Trophoblast cell (in vitro differentiated cells and primary cell): Measurements from ENCODE around the gene TSPOAP1.

Experiments used
- DNase-seq, 2 donors: peaks; one replicate each; pipeline ENCODE4 v3.0.0-alpha.2; 2016
- H2AFZ ChIP-seq: 2 replicates; pipeline ENCODE4 v1.6.1; 2013; ENCODE audit warnings: low read length, moderate library complexity, mild to moderate bottlenecking; ENCODE audit not compliant: insufficient read depth, poor library complexity
- H2AK5ac ChIP-seq: 2 replicates; pipeline ENCODE4 v1.6.1; 2013; ENCODE audit warnings: mild to moderate bottlenecking, low read length
- H2BK120ac ChIP-seq: 2 replicates; pipeline ENCODE4 v1.6.1; 2013; ENCODE audit warnings: low read length, mild to moderate bottlenecking, moderate library complexity; ENCODE audit not compliant: insufficient read depth, poor library complexity
- H2BK12ac ChIP-seq: 2 replicates; pipeline ENCODE4 v1.6.1; 2013; ENCODE audit warnings: mild to moderate bottlenecking, low read length, moderate library complexity
- H2BK5ac ChIP-seq: 2 replicates; pipeline ENCODE4 v1.6.1; 2013; ENCODE audit warnings: low read length, low read depth, moderate library complexity, mild to moderate bottlenecking; ENCODE audit not compliant: poor library complexity
- H3K14ac ChIP-seq: 2 replicates; pipeline ENCODE4 v1.6.1; 2013; ENCODE audit warnings: mild to moderate bottlenecking, low read length
- H3K18ac ChIP-seq: 2 replicates; pipeline ENCODE4 v1.6.1; 2013; ENCODE audit warnings: mild to moderate bottlenecking, low read length
- H3K23ac ChIP-seq: 2 replicates; pipeline ENCODE4 v1.6.1; 2013; ENCODE audit warnings: low read length
- H3K27ac ChIP-seq: 2 replicates; pipeline ENCODE4 v1.5.1; 2013; ENCODE audit warnings: low read depth, mild to moderate bottlenecking, inconsistent platforms, low read length, moderate library complexity
- H3K27me3 ChIP-seq: 2 replicates; pipeline ENCODE4 v1.6.1; 2013; ENCODE audit warnings: inconsistent platforms, mild to moderate bottlenecking, low read length, moderate library complexity; ENCODE audit not compliant: insufficient read depth
- H3K36me3 ChIP-seq, 2 experiments: 1 replicate in 1 of 2; 2 replicates in 1 of 2; pipeline ENCODE4 v1.6.1; 2013; ENCODE audit warnings: low read length in 2 of 2, mild to moderate bottlenecking in 2 of 2, moderate library complexity in 1 of 2; ENCODE audit not compliant: insufficient read depth in 2 of 2, control insufficient read depth in 1 of 2
- H3K4ac ChIP-seq: 2 replicates; pipeline ENCODE4 v1.6.1; 2013; ENCODE audit warnings: low read depth, mild to moderate bottlenecking, low read length, moderate library complexity
- H3K4me1 ChIP-seq, 2 experiments: 1 replicate in 1 of 2; 2 replicates in 1 of 2; pipeline ENCODE4 v1.6.1; 2013; ENCODE audit warnings: low read length in 2 of 2, mild to moderate bottlenecking in 2 of 2, moderate library complexity in 1 of 2; ENCODE audit not compliant: insufficient read depth in 2 of 2, control insufficient read depth in 1 of 2
- H3K4me2 ChIP-seq: 2 replicates; pipeline ENCODE4 v1.6.1; 2013; ENCODE audit warnings: inconsistent platforms, mild to moderate bottlenecking, low read length, moderate library complexity
- H3K4me3 ChIP-seq: 2 replicates; pipeline ENCODE4 v1.5.1; 2013; ENCODE audit warnings: mild to moderate bottlenecking, low read depth, low read length, inconsistent platforms
- H3K79me1 ChIP-seq: one replicate; pipeline ENCODE4 v1.6.1; 2013; ENCODE audit warnings: low read length
- H3K79me2 ChIP-seq: 2 replicates; pipeline ENCODE4 v1.6.1; 2013; ENCODE audit warnings: low read length, mild to moderate bottlenecking; ENCODE audit not compliant: control insufficient read depth, insufficient read depth, poor library complexity
- H3K9ac ChIP-seq: 2 replicates; pipeline ENCODE4 v1.6.1; 2013; ENCODE audit warnings: mild to moderate bottlenecking, low read length
- H3K9me3 ChIP-seq: 2 replicates; pipeline ENCODE4 v1.6.1; 2013; ENCODE audit warnings: low read depth, mild to moderate bottlenecking, control low read depth, inconsistent platforms, low read length; ENCODE audit not compliant: insufficient read depth
- H4K12ac ChIP-seq: 2 replicates; pipeline ENCODE4 v1.6.1; 2013; ENCODE audit warnings: low read depth, mild to moderate bottlenecking, low read length, moderate library complexity
- H4K8ac ChIP-seq: 2 replicates; pipeline ENCODE4 v1.6.1; 2013; ENCODE audit warnings: low read depth, mild to moderate bottlenecking, low read length, moderate library complexity
- H4K91ac ChIP-seq: one replicate; pipeline ENCODE4 v1.6.1; 2013; ENCODE audit warnings: low read depth, mild to moderate bottlenecking, low read length, moderate library complexity
- WGBS: extraction: QIAGEN DNeasy Blood & Tissue Kit; methylation state at CpG from one replicate; pipeline ENCODE4 v1.1.7; 2013; ENCODE audit warnings: missing lambda C conversion rate; ENCODE audit not compliant: insufficient read length, insufficient coverage; ENCODE audit errors: extremely low coverage; 5-methylcytosine and 5-hydroxymethylcytosine counted together

The TSPOAP1 gene

GRCh38 chr17:58285422-58285810 is 43.2 kb downstream of the TSPOAP1 start:
- H2AK5ac ChIP-seq, result no peak overlapping the region
- H3K4me2 ChIP-seq, result no peak overlapping the region
- peaks cover 0 to 2% of the 10 kb centered on the region in 2 experiments for H3K4me1 ChIP-seq
- H4K12ac ChIP-seq, result no peak overlapping the region
- no peak overlapping the region for H3K9ac ChIP-seq
- no peak overlapping the region for H2BK5ac ChIP-seq
- no peak overlapping the region for H2BK12ac ChIP-seq
- H3K4ac ChIP-seq, result no peak overlapping the region
- H4K8ac ChIP-seq, result no peak overlapping the region
- no peak overlapping the region for H3K23ac ChIP-seq
- no peak overlapping the region for H4K91ac ChIP-seq
- no peaks in the 10 kb centered on the region for H3K79me1 ChIP-seq
- H3K79me2 ChIP-seq, result no peaks in the 10 kb centered on the region
- H3K18ac ChIP-seq, result no peak overlapping the region
- H3K36me3 ChIP-seq, result no peaks in the 10 kb centered on the region
- no peaks in the 10 kb centered on the region for H3K27me3 ChIP-seq
- no peaks in the 10 kb centered on the region for H3K9me3 ChIP-seq
- H3K27ac ChIP-seq, result no peak overlapping the region
- no peak overlapping the region for H2AFZ ChIP-seq
- no CpG with 5 or more reads among the region's 3 CpGs for WGBS
- no peak for DNase-seq
- no peak overlapping the region for H3K14ac ChIP-seq
- H3K4me3 ChIP-seq, result no peak overlapping the region
- H2BK120ac ChIP-seq, result no peak overlapping the region

GRCh38 chr17:58284613-58285421 is 43.8 kb downstream of the TSPOAP1 start:
- no CpG with 5 or more reads among the region's 6 CpGs for WGBS
- Histone ChIP-seq H2BK5ac (no peak overlapping the region), H3K23ac (no peak overlapping the region), H3K4ac (no peak overlapping the region), H3K9ac (no peak overlapping the region), H2AK5ac (no peak overlapping the region), H3K4me3 (no peak overlapping the region), H4K12ac (no peak overlapping the region), H3K4me1 (peaks cover 0 to 2% of the 10 kb centered on the region in 2 experiments), H3K4me2 (no peak overlapping the region), H3K27ac (no peak overlapping the region), H4K91ac (no peak overlapping the region), H3K79me2 (no peaks in the 10 kb centered on the region), H3K79me1 (no peaks in the 10 kb centered on the region), H3K18ac (no peak overlapping the region), H3K14ac (no peak overlapping the region), H3K9me3 (peaks cover under 1% of the 10 kb centered on the region), H3K36me3 (no peaks in the 10 kb centered on the region), H2BK120ac (no peak overlapping the region), H2AFZ (no peak overlapping the region), H2BK12ac (no peak overlapping the region), H3K27me3 (no peaks in the 10 kb centered on the region), H4K8ac (no peak overlapping the region)
- no peak for DNase-seq

GRCh38 chr17:58283674-58284612 is 44.7 kb downstream of the TSPOAP1 start:
- H2BK5ac ChIP-seq, result no peak overlapping the region
- WGBS, result no CpG with 5 or more reads among the region's 12 CpGs

GRCh38 chr17:58282442-58282841 is 46.2 kb downstream of the TSPOAP1 start:
- peaks cover 0 to 2% of the 10 kb centered on the region in 2 experiments for H3K4me1 ChIP-seq
- no peaks in the 10 kb centered on the region for H3K36me3 ChIP-seq
- no peak overlapping the region for H3K27ac ChIP-seq
- no peak overlapping the region for H3K4me2 ChIP-seq
- no peak overlapping the region for H2BK5ac ChIP-seq
- no peak overlapping the region for H3K9ac ChIP-seq
- no peak overlapping the region for H2BK12ac ChIP-seq
- H3K18ac ChIP-seq, result no peak overlapping the region
- no peak overlapping the region for H3K4ac ChIP-seq
- H3K9me3 ChIP-seq, result peaks cover 3% of the 10 kb centered on the region
- H3K23ac ChIP-seq, result no peak overlapping the region
- no peak overlapping the region for H2AFZ ChIP-seq
- no peak overlapping the region for H2AK5ac ChIP-seq
- H3K79me1 ChIP-seq, result no peaks in the 10 kb centered on the region
- no peak overlapping the region for H4K12ac ChIP-seq
- H3K79me2 ChIP-seq, result no peaks in the 10 kb centered on the region
- whole genome bisulfite sequencing, result no CpG with 5 or more reads among the region's 6 CpGs
- no peak overlapping the region for H3K14ac ChIP-seq
- no peak overlapping the region for H4K91ac ChIP-seq
- H3K4me3 ChIP-seq, result no peak overlapping the region
- H2BK120ac ChIP-seq, result no peak overlapping the region
- no peak for DNase-seq
- H3K27me3 ChIP-seq, result no peaks in the 10 kb centered on the region
- H4K8ac ChIP-seq, result no peak overlapping the region

More at GRCh38 chr17:58283674-58284612, 44.7 kb downstream of the TSPOAP1 start:
- Histone ChIP-seq H4K12ac (no peak overlapping the region), H2AK5ac (no peak overlapping the region), H4K91ac (no peak overlapping the region), H3K14ac (no peak overlapping the region), H3K79me2 (no peaks in the 10 kb centered on the region), H2AFZ (no peak overlapping the region), H3K9ac (no peak overlapping the region), H3K4me2 (no peak overlapping the region), H3K4me1 (peaks cover 0 to 2% of the 10 kb centered on the region in 2 experiments), H3K27me3 (no peaks in the 10 kb centered on the region), H3K4me3 (no peak overlapping the region), H3K27ac (no peak overlapping the region), H3K23ac (no peak overlapping the region), H3K9me3 (peaks cover 3% of the 10 kb centered on the region), H3K36me3 (no peaks in the 10 kb centered on the region), H3K4ac (no peak overlapping the region), H3K79me1 (no peaks in the 10 kb centered on the region), H4K8ac (no peak overlapping the region), H3K18ac (no peak overlapping the region), H2BK12ac (no peak overlapping the region), H2BK120ac (no peak overlapping the region)
- DNase-seq, result no peak
